H9 (cell line): Measurements from ENCODE around the gene RNF212. TPM values are rescaled to one million over a fixed set of nuclear protein-coding genes. Genes with fewer than 3 reads are reported as not detected.

Experiments used
- DNase-seq: peaks from one replicate; pipeline ENCODE4 v3.0.0-alpha.2; 2017
- H2AFZ ChIP-seq: one replicate; pipeline ENCODE4 v1.6.1; 2013; ENCODE audit warnings: mild to moderate bottlenecking, low read length, control low read depth, moderate library complexity
- H2AK5ac ChIP-seq: 2 replicates; pipeline ENCODE4 v1.6.1; 2013; ENCODE audit warnings: low read length, control low read depth, mixed read lengths; ENCODE audit not compliant: insufficient read length
- H2BK120ac ChIP-seq: one replicate; pipeline ENCODE4 v1.6.1; 2013; ENCODE audit warnings: low read depth, mild to moderate bottlenecking, low read length, control low read depth, inconsistent platforms; ENCODE audit not compliant: poor library complexity, severe bottlenecking
- H2BK12ac ChIP-seq: 2 replicates; pipeline ENCODE4 v1.6.1; 2013; ENCODE audit warnings: low read length, control low read depth, mixed read lengths, low read depth; ENCODE audit not compliant: insufficient read length
- H2BK15ac ChIP-seq: 2 replicates; pipeline ENCODE4 v1.6.1; 2013; ENCODE audit warnings: low read depth, low read length, control low read depth
- H2BK20ac ChIP-seq: one replicate; pipeline ENCODE4 v1.6.1; 2013; ENCODE audit warnings: low read depth, mild to moderate bottlenecking, low read length, control low read depth, inconsistent platforms; ENCODE audit not compliant: poor library complexity, severe bottlenecking
- H2BK5ac ChIP-seq: 2 replicates; pipeline ENCODE4 v1.6.1; 2013; ENCODE audit warnings: low read length, control low read depth, mixed read lengths; ENCODE audit not compliant: insufficient read length
- H3K14ac ChIP-seq: 2 replicates; pipeline ENCODE4 v1.6.1; 2013; ENCODE audit warnings: low read length, control low read depth; ENCODE audit not compliant: insufficient read depth
- H3K18ac ChIP-seq: 2 replicates; pipeline ENCODE4 v1.6.1; 2013; ENCODE audit warnings: low read depth, mild to moderate bottlenecking, mixed read lengths, low read length, control low read depth; ENCODE audit not compliant: insufficient read length
- H3K23ac ChIP-seq: 2 replicates; pipeline ENCODE4 v1.6.1; 2013; ENCODE audit warnings: low read length, control low read depth, mixed read lengths, low read depth; ENCODE audit not compliant: insufficient read length
- H3K23me2 ChIP-seq: 2 replicates; pipeline ENCODE4 v1.6.1; 2013; ENCODE audit warnings: low read depth, mild to moderate bottlenecking, mixed read lengths, low read length, control low read depth; ENCODE audit not compliant: insufficient read length, poor library complexity, severe bottlenecking
- H3K27ac ChIP-seq: 2 replicates; pipeline ENCODE4 v1.5.1; 2013; ENCODE audit warnings: low read length, control low read depth, mixed read lengths, low read depth; ENCODE audit not compliant: insufficient read length
- H3K27me3 ChIP-seq: 2 replicates; pipeline ENCODE4 v1.6.1; 2013; ENCODE audit warnings: low read length, control low read depth, inconsistent platforms; ENCODE audit not compliant: insufficient read depth
- H3K4ac ChIP-seq: 2 replicates; pipeline ENCODE4 v1.6.1; 2013; ENCODE audit warnings: low read depth, mild to moderate bottlenecking, control low read depth, inconsistent platforms, low read length, moderate library complexity
- H3K4me1 ChIP-seq: 2 replicates; pipeline ENCODE4 v1.6.1; 2013; ENCODE audit warnings: low read length, control low read depth, inconsistent platforms; ENCODE audit not compliant: insufficient read depth
- H3K4me2 ChIP-seq: 2 replicates; pipeline ENCODE4 v1.6.1; 2013; ENCODE audit warnings: low read length, control low read depth, mixed read lengths; ENCODE audit not compliant: insufficient read length, insufficient read depth
- H3K56ac ChIP-seq: 2 replicates; pipeline ENCODE4 v1.6.1; 2013; ENCODE audit warnings: low read depth, mild to moderate bottlenecking, mixed read lengths, low read length, control low read depth; ENCODE audit not compliant: insufficient read length
- H3K79me1 ChIP-seq: 2 replicates; pipeline ENCODE4 v1.6.1; 2013; ENCODE audit warnings: low read depth, mild to moderate bottlenecking, moderate library complexity, low read length, control low read depth, inconsistent platforms; ENCODE audit not compliant: insufficient read depth, poor library complexity, severe bottlenecking
- H3K79me2 ChIP-seq: 2 replicates; pipeline ENCODE4 v1.6.1; 2013; ENCODE audit warnings: low read length, control low read depth, inconsistent platforms; ENCODE audit not compliant: insufficient read depth
- H3K9ac ChIP-seq: 2 replicates; pipeline ENCODE4 v1.6.1; 2013; ENCODE audit warnings: low read length, control low read depth, mixed read lengths; ENCODE audit not compliant: insufficient read length; ENCODE audit errors: extremely low read depth
- H3K9me3 ChIP-seq: one replicate; pipeline ENCODE4 v1.6.1; 2013; ENCODE audit warnings: low read depth, low read length, inconsistent platforms; ENCODE audit not compliant: control insufficient read depth
- H3T11ph ChIP-seq: one replicate; pipeline ENCODE4 v1.6.1; 2013; ENCODE audit warnings: mild to moderate bottlenecking, low read length, control low read depth, inconsistent platforms
- H4K20me1 ChIP-seq: one replicate; pipeline ENCODE4 v1.6.1; 2013; ENCODE audit not compliant: control insufficient read depth, insufficient read length, insufficient read depth
- H4K5ac ChIP-seq: 2 replicates; pipeline ENCODE4 v1.6.1; 2013; ENCODE audit warnings: low read depth, mild to moderate bottlenecking, mixed read lengths, low read length, control low read depth; ENCODE audit not compliant: insufficient read length
- H4K8ac ChIP-seq: replicated peaks from 2 replicates; pipeline ENCODE4 v1.6.1; 2013; ENCODE audit warnings: low read length, control low read depth, mixed read lengths, low read depth; ENCODE audit not compliant: insufficient read length
- H4K91ac ChIP-seq: 2 replicates; pipeline ENCODE4 v1.6.1; 2013; ENCODE audit warnings: low read depth, mild to moderate bottlenecking, moderate library complexity, mixed read lengths, low read length, control low read depth; ENCODE audit not compliant: insufficient read length
- H3K27ac Mint-ChIP-seq, 3 experiments: 2 replicates in 2 of 3; 3 replicates in 1 of 3; pipeline ENCODE4 v1.8.0; 2020 to 2021; ENCODE audit warnings: mixed read lengths in 3 of 3, mild to moderate bottlenecking in 1 of 3, moderate library complexity in 1 of 3
- H3K27me3 Mint-ChIP-seq: 2 replicates; pipeline ENCODE4 v1.8.0; 2021; ENCODE audit warnings: low read depth, mild to moderate bottlenecking, moderate library complexity, mixed read lengths
- H3K36me3 Mint-ChIP-seq, 3 experiments: 2 replicates in 2 of 3; 3 replicates in 1 of 3; pipeline ENCODE4 v1.8.0; 2020 to 2021; ENCODE audit warnings: low read depth in 3 of 3, mixed read lengths in 3 of 3; ENCODE audit not compliant: insufficient read depth in 1 of 3
- H3K4me1 Mint-ChIP-seq, 2 experiments: 2 replicates each; pipeline ENCODE4 v1.8.0; 2020; ENCODE audit warnings: mixed read lengths in 2 of 2
- H3K4me3 Mint-ChIP-seq, 2 experiments: 2 replicates in 1 of 2; 3 replicates in 1 of 2; pipeline ENCODE4 v1.8.0; 2020 to 2021; ENCODE audit warnings: mild to moderate bottlenecking in 2 of 2, mixed read lengths in 2 of 2, moderate library complexity in 1 of 2
- H3K9me3 Mint-ChIP-seq, 2 experiments: 2 replicates in 1 of 2; 3 replicates in 1 of 2; pipeline ENCODE4 v1.8.0; 2020; ENCODE audit warnings: mild to moderate bottlenecking in 2 of 2, mixed read lengths in 2 of 2, moderate library complexity in 1 of 2
- CTCF ChIP-seq: fragments of 200-600 bp; sonication (generic); conservative IDR thresholded peaks from 3 replicates; pipeline ENCODE4 v1.8.0; 2021; ENCODE audit warnings: antibody characterized with exemption, mild to moderate bottlenecking
- WGBS: extraction: QIAGEN DNeasy Blood & Tissue Kit; methylation state at CpG from one replicate; pipeline ENCODE4 v1.1.7; 2013; ENCODE audit warnings: missing lambda C conversion rate, low lambda C conversion rate, mixed read lengths; ENCODE audit not compliant: insufficient read length; ENCODE audit errors: extremely low coverage; 5-methylcytosine and 5-hydroxymethylcytosine counted together
- total RNA-seq: library from RNA; stranded (reverse); gene quantifications from 2 replicates; pipeline ENCODE4 v1.2.1, GENCODE V29; 2021

The RNF212 gene
- total RNA-seq, 1 experiment from 2014 or later: 3.0 TPM

GRCh38 chr4:1099270-1099669 is 14.1 kb downstream of the RNF212 start:
- Histone ChIP-seq H3K9ac (no peak overlapping the region), H2BK5ac (no peak overlapping the region), H3K9me3 (no peaks in the 10 kb centered on the region), H3K23me2 (no peaks in the 10 kb centered on the region), H3K4me2 (no peak overlapping the region), H3K56ac (no peak overlapping the region), H3K79me2 (no peaks in the 10 kb centered on the region), H3T11ph (no peak overlapping the region), H2BK15ac (no peak overlapping the region), H4K20me1 (no peaks in the 10 kb centered on the region), H3K27ac (no peak overlapping the region), H2BK120ac (no peak overlapping the region), H3K14ac (no peak overlapping the region), H3K18ac (no peak overlapping the region), H3K4me1 (no peaks in the 10 kb centered on the region), H2AFZ (no peak overlapping the region), H3K79me1 (no peaks in the 10 kb centered on the region), H2BK20ac (no peak overlapping the region), H4K5ac (no peak overlapping the region), H3K4ac (no peak overlapping the region), H2BK12ac (no peak overlapping the region), H3K23ac (no peak overlapping the region), H4K91ac (no peak overlapping the region), H4K8ac (no peak overlapping the region), H3K27me3 (no peaks in the 10 kb centered on the region; the same call in 1 of the 2 replicates), H2AK5ac (no peak overlapping the region)
- H3K4me3 Mint-ChIP-seq: no peak overlapping the region
- H3K27ac Mint-ChIP-seq: 0 out of 7 replicates have a peak overlapping the region, but pooled peaks of 1 of the 3 experiments have one; percentile 21
- no peaks in the 10 kb centered on the region for H3K9me3 Mint-ChIP-seq
- peak; percentile 15 for DNase-seq
- peaks cover 0 to under 1% of the 10 kb centered on the region in 2 experiments; a peak in 1 of 4 replicates for H3K4me1 Mint-ChIP-seq
- no peak for TF ChIP-seq CTCF
- no CpG with 5 or more reads among the region's 9 CpGs for WGBS
- H3K36me3 Mint-ChIP-seq: no peaks in the 10 kb centered on the region; a peak in 1 of 7 replicates
- H3K27me3 Mint-ChIP-seq: peaks cover 5% of the 10 kb centered on the region
